Naive thymus-derived CD4-positive, alpha-beta T cell (primary cell): ENCODE measurements around the gene KCNMB2. TPM values are rescaled to one million over a fixed set of nuclear protein-coding genes. Genes with fewer than 3 reads are reported as not detected.
"Not testable (repeated sequence)": the region's sequence is repeated elsewhere in the genome, so short reads cannot be mapped to it uniquely, and the experiment has no call there.

Experiments used
- ATAC-seq: fragments of 150-1000 bp; cut with Tn5 transposase; 2 replicates; pipeline ENCODE4 v1.10.0; 2021; ENCODE audit warnings: mild to moderate bottlenecking, moderate library complexity
- CTCF ChIA-PET: fragments of 350-600 bp; sonication (Branson Sonifier 250); formaldehyde crosslinking; loops from one replicate; lab custom pipeline; 2021; ENCODE audit warnings: antibody characterized with exemption; lab: Charles Lee
- POLR2A ChIA-PET: fragments of 350-600 bp; sonication (Branson Sonifier 250); formaldehyde crosslinking; loops from one replicate; lab custom pipeline; 2021; ENCODE audit warnings: antibody characterized with exemption, inconsistent platforms; lab: Charles Lee
- DNase-seq, 9 donors: peaks; one replicate each; pipeline versions ENCODE4 v3.0.0 to v3.0.0-alpha.2; 2020 to 2022; ENCODE audit warnings: mixed read lengths in 1 of 9
- H3K27ac ChIP-seq: one replicate; pipeline ENCODE4 v1.7.0; 2013; ENCODE audit warnings: mild to moderate bottlenecking, low read depth, low read length, moderate library complexity
- H3K27me3 ChIP-seq, 2 donors: one replicate each; pipeline ENCODE4 v1.7.0; 2013; ENCODE audit warnings: low read length in 2 of 2, mild to moderate bottlenecking in 2 of 2, moderate library complexity in 2 of 2; ENCODE audit not compliant: control insufficient read depth in 2 of 2, insufficient read depth in 2 of 2
- H3K36me3 ChIP-seq, 3 experiments: 1 replicate in 2 of 3; 2 replicates in 1 of 3; pipeline ENCODE4 v1.7.0; 2013; ENCODE audit warnings: low read length in 3 of 3, mild to moderate bottlenecking in 3 of 3, moderate library complexity in 1 of 3; ENCODE audit not compliant: insufficient read depth in 3 of 3, control insufficient read depth in 2 of 3
- H3K4me1 ChIP-seq, 2 donors: one replicate each; pipeline ENCODE4 v1.7.0; 2013; ENCODE audit warnings: low read length in 2 of 2, mild to moderate bottlenecking in 2 of 2, moderate library complexity in 1 of 2; ENCODE audit not compliant: control insufficient read depth in 2 of 2, insufficient read depth in 2 of 2
- H3K4me3 ChIP-seq: 2 replicates; pipeline ENCODE4 v1.7.0; 2013; ENCODE audit warnings: mild to moderate bottlenecking, low read length
- H3K9me3 ChIP-seq, 3 experiments: 1 replicate in 2 of 3; 2 replicates in 1 of 3; pipeline ENCODE4 v1.7.0; 2013; ENCODE audit warnings: low read length in 3 of 3; ENCODE audit not compliant: control insufficient read depth in 2 of 3
- H3K27ac Mint-ChIP-seq, 9 donors: one replicate each; pipeline ENCODE4 v1.8.0; 2020 to 2022; ENCODE audit warnings: mixed read lengths in 9 of 9, mild to moderate bottlenecking in 8 of 9, moderate library complexity in 5 of 9, inconsistent platforms in 2 of 9
- H3K27me3 Mint-ChIP-seq, 5 donors: one replicate each; pipeline ENCODE4 v1.8.0; 2021 to 2022; ENCODE audit warnings: mixed read lengths in 5 of 5, mild to moderate bottlenecking in 1 of 5
- H3K36me3 Mint-ChIP-seq, 5 donors: one replicate each; pipeline ENCODE4 v1.8.0; 2020 to 2022; ENCODE audit warnings: mixed read lengths in 5 of 5, mild to moderate bottlenecking in 3 of 5, inconsistent platforms in 1 of 5
- H3K4me1 Mint-ChIP-seq, 7 donors: one replicate each; pipeline ENCODE4 v1.8.0; 2020 to 2022; ENCODE audit warnings: mixed read lengths in 7 of 7, mild to moderate bottlenecking in 3 of 7, inconsistent platforms in 1 of 7
- H3K4me3 Mint-ChIP-seq, 10 donors: one replicate each; pipeline ENCODE4 v1.8.0; 2020 to 2022; ENCODE audit warnings: mild to moderate bottlenecking in 10 of 10, mixed read lengths in 10 of 10, moderate library complexity in 6 of 10, inconsistent platforms in 2 of 10
- H3K9me3 Mint-ChIP-seq, 11 donors: one replicate each; pipeline ENCODE4 v1.8.0; 2020 to 2022; ENCODE audit warnings: mixed read lengths in 11 of 11, mild to moderate bottlenecking in 4 of 11, inconsistent platforms in 1 of 11, moderate library complexity in 1 of 11
- intact Hi-C, 2 donors: fragments of 100-400 bp; cut with micrococcal nuclease; formaldehyde crosslinking; loops; one replicate each; pipeline ENCODE4 v1.15.1; 2023
- polyA plus RNA-seq, 2 donors: library from polyadenylated mRNA; unstranded; fragments of 300-500 nt; fragmentation: Illumina TruSeq; gene quantifications; one replicate each; pipeline ENCODE4 v1.2.3, GENCODE V29; 2021
- total RNA-seq, 6 experiments: library from RNA in 5 of 6; stranded (reverse) in 5 of 6; gene quantifications; 1 replicate in 5 of 6; 2 replicates in 1 of 6; pipeline ENCODE4 v1.2.3 and lab custom pipeline; 2021 to 2026

The KCNMB2 gene
- total and polyA plus RNA-seq, 7 experiments from 2014 or later, result not detected

- H3K9me3 ChIP-seq, result no peaks in the 10 kb centered on the region
- Mint-ChIP-seq H3K27me3 (no peaks in the 10 kb centered on the region), H3K4me1 (no peaks in the 10 kb centered on the region), H3K9me3 (peaks cover 0 to 1% (median 0%) of the 10 kb centered on the region in 11 donors), H3K27ac (no peak overlapping the region), H3K36me3 (no peaks in the 10 kb centered on the region), H3K4me3 (no peak overlapping the region)
- ChIA-PET POLR2A (no interaction called here), CTCF (no interaction called here)
- intact Hi-C loops, result no loop called here
- H3K27ac ChIP-seq, result no peak overlapping the region
- DNase-seq (no peak), ATAC-seq (no peak)
- H3K4me3 ChIP-seq, result no peak overlapping the region
- no peaks in the 10 kb centered on the region for H3K27me3 ChIP-seq
- no peaks in the 10 kb centered on the region for H3K36me3 ChIP-seq
- no peaks in the 10 kb centered on the region for H3K4me1 ChIP-seq
Observed at GRCh38 chr3:178849199-178849910, 313.1 kb downstream of the KCNMB2 start.

GRCh38 chr3:178850450-178851190, 314.4 kb downstream of the KCNMB2 start:
- ChIA-PET POLR2A (no interaction called here), CTCF (no interaction called here)
- no peaks in the 10 kb centered on the region for H3K27me3 ChIP-seq
- no peaks in the 10 kb centered on the region for H3K4me1 ChIP-seq
- no peak overlapping the region for H3K4me3 ChIP-seq
- H3K9me3 Mint-ChIP-seq, result peaks cover 0 to 1% (median 0%) of the 10 kb centered on the region in 11 donors
- ATAC-seq, result no peak
- H3K36me3 Mint-ChIP-seq, result no peaks in the 10 kb centered on the region
- H3K9me3 ChIP-seq, result no peaks in the 10 kb centered on the region
- no peak overlapping the region for H3K27ac ChIP-seq
- H3K4me3 Mint-ChIP-seq, result no peak overlapping the region
- H3K36me3 ChIP-seq, result no peaks in the 10 kb centered on the region
- DNase-seq, result no peak
- intact Hi-C loops, result no loop called here
- no peaks in the 10 kb centered on the region for H3K27me3 Mint-ChIP-seq
- no peaks in the 10 kb centered on the region for H3K4me1 Mint-ChIP-seq
- H3K27ac Mint-ChIP-seq, result no peak overlapping the region

GRCh38 chr3:178851564-178851963, 315.3 kb downstream of the KCNMB2 start:
- no peaks in the 10 kb centered on the region for H3K4me1 ChIP-seq
- H3K36me3 ChIP-seq, result no peaks in the 10 kb centered on the region
- no peak overlapping the region for H3K27ac ChIP-seq
- no peak for ATAC-seq
- Mint-ChIP-seq H3K27ac (no peak overlapping the region), H3K27me3 (no peaks in the 10 kb centered on the region), H3K4me1 (no peaks in the 10 kb centered on the region), H3K9me3 (peaks cover 0 to 1% (median 0%) of the 10 kb centered on the region in 11 donors), H3K4me3 (no peak overlapping the region), H3K36me3 (no peaks in the 10 kb centered on the region)
- CTCF ChIA-PET, result no interaction called here
- DNase-seq, result no peak
- no peaks in the 10 kb centered on the region for H3K27me3 ChIP-seq
- POLR2A ChIA-PET, result no interaction called here
- intact Hi-C loops, result no loop called here
- H3K9me3 ChIP-seq, result no peaks in the 10 kb centered on the region
- H3K4me3 ChIP-seq, result no peak overlapping the region

- POLR2A ChIA-PET, result no interaction called here
- Mint-ChIP-seq H3K36me3 (peaks cover 0 to 3% (median 0%) of the 10 kb centered on the region in 5 donors), H3K27me3 (peaks cover 0 to 11% (median 0%) of the 10 kb centered on the region in 5 donors), H3K27ac (no peak overlapping the region), H3K4me3 (no peak overlapping the region), H3K9me3 (peaks cover 0 to 6% (median 0%) of the 10 kb centered on the region in 11 donors), H3K4me1 (no peaks in the 10 kb centered on the region)
- Histone ChIP-seq H3K27me3 (no peaks in the 10 kb centered on the region), H3K4me1 (no peaks in the 10 kb centered on the region), H3K9me3 (no peaks in the 10 kb centered on the region), H3K27ac (no peak overlapping the region), H3K4me3 (no peak overlapping the region), H3K36me3 (no peaks in the 10 kb centered on the region)
- DNase-seq (no peak), ATAC-seq (no peak)
- CTCF ChIA-PET, result no interaction called here
- intact Hi-C loops, result no loop called here
Observed at GRCh38 chr3:178856804-178857203, 320.6 kb downstream of the KCNMB2 start.

- ChIA-PET POLR2A (interaction anchor here (0.6 kb wide), 1 partner anchor 647 kb away, joined by 3 read pairs; no protein-coding TSS in a partner anchor), CTCF (no interaction called here)
- H3K4me3 Mint-ChIP-seq, result no peak overlapping the region
- no peaks in the 10 kb centered on the region for H3K4me1 ChIP-seq
- no peak overlapping the region for H3K4me3 ChIP-seq
- intact Hi-C loops, result no loop called here
- no peaks in the 10 kb centered on the region for H3K36me3 ChIP-seq
- H3K27ac ChIP-seq, result no peak overlapping the region
- no peaks in the 10 kb centered on the region for H3K4me1 Mint-ChIP-seq
- no peak for DNase-seq
- H3K9me3 ChIP-seq, result no peaks in the 10 kb centered on the region
- peaks cover 0 to 3% (median 0%) of the 10 kb centered on the region in 5 donors for H3K36me3 Mint-ChIP-seq
- H3K9me3 Mint-ChIP-seq, result peaks cover 0 to 6% (median 0%) of the 10 kb centered on the region in 11 donors
- no peak overlapping the region for H3K27ac Mint-ChIP-seq
- H3K27me3 Mint-ChIP-seq, result peaks cover 0 to 11% (median 0%) of the 10 kb centered on the region in 5 donors
- no peak for ATAC-seq
- no peaks in the 10 kb centered on the region for H3K27me3 ChIP-seq
Observed at GRCh38 chr3:178859386-178859785, 323.1 kb downstream of the KCNMB2 start.

GRCh38 chr3:178859900-178860436, 323.7 kb downstream of the KCNMB2 start:
- H3K4me1 Mint-ChIP-seq, H3K36me3 ChIP-seq, CTCF ChIA-PET, intact Hi-C loops, H3K4me1 ChIP-seq, POLR2A ChIA-PET, H3K4me3 Mint-ChIP-seq, H3K27me3 ChIP-seq, H3K27ac ChIP-seq, ATAC-seq, H3K36me3 Mint-ChIP-seq, H3K27ac Mint-ChIP-seq, DNase-seq, H3K4me3 ChIP-seq, H3K9me3 Mint-ChIP-seq, H3K9me3 ChIP-seq: not testable (repeated sequence)
- H3K27me3 Mint-ChIP-seq, result peaks cover 0 to 11% (median 0%) of the 10 kb centered on the region in 5 donors
